H1 (cell line): ENCODE data around the gene VASN. TPM values are rescaled to one million over a fixed set of nuclear protein-coding genes. Genes with fewer than 3 reads are reported as not detected.

Experiments used
- ATF2 ChIP-seq: IDR thresholded peaks from 2 replicates; pipeline ENCODE4 v1.6.1; 2012; ENCODE audit warnings: low read length, inconsistent platforms
- CTCF ChIP-seq, 3 experiments: IDR thresholded peaks; 1 replicate in 2 of 3; 2 replicates in 1 of 3; pipeline versions ENCODE4 v1.5.1 to v1.6.1; 2011; ENCODE audit warnings: low read length in 3 of 3, mild to moderate bottlenecking in 3 of 3, inconsistent platforms in 2 of 3, low read depth in 1 of 3, moderate library complexity in 1 of 3; ENCODE audit not compliant: insufficient read depth in 1 of 3; ENCODE audit errors: control extremely low read depth in 1 of 3
- SIX5 ChIP-seq: IDR thresholded peaks from 2 replicates; pipeline ENCODE4 v1.6.1; 2011; ENCODE audit warnings: mild to moderate bottlenecking, low read depth, low read length
- USF2 ChIP-seq: IDR thresholded peaks from 2 replicates; pipeline ENCODE4 v1.6.1; 2011; ENCODE audit warnings: low read length, improper control_type of control experiment
- polyA plus RNA-seq, 7 experiments: library from polyadenylated mRNA; depleted of rRNA in 3 of 7; stranded (reverse) in 5 of 7; unstranded in 2 of 7; fragments of >200 nt in 5 of 7; fragments of 200-250 nt in 2 of 7; gene quantifications; 1 replicate in 5 of 7; 2 replicates in 1 of 7; 4 replicates in 1 of 7; pipeline versions ENCODE4 v1.2.1 to v1.2.3, GENCODE V29; 2011 to 2013; ENCODE audit warnings: missing spikeins in 2 of 7, mixed read lengths in 2 of 7
- total RNA-seq: library from RNA; stranded (reverse); fragmentation: NEBNext Ultra II Directional; extraction: Animal tissue kit (Norgen Biotek cat#: 25700); gene quantifications from 2 replicates; pipeline ENCODE4 v1.2.1, GENCODE V29; 2021

VASN gene
- total and polyA plus RNA-seq, 2 of the 8 experiments (the other 6 are each of a cell fraction or from before 2014, with no cell fraction given), result 9.6 to 11.3 TPM

GRCh38 chr16:4345836-4346781 lies 25.5 kb upstream of the VASN start (continued):
- TF ChIP-seq ATF2 (no peak), USF2 (no peak), SIX5 (no peak), CTCF (IDR thresholded peaks at IDR 0.05; ENCODE audit: control extremely low read depth in 1 of 3, insufficient read depth in 1 of 3, low read depth in 1 of 3, low read length in 3 of 3) (no peak)
- TF ChIP-seq, all 59 proteins: peak for 0
